Superior temporal gyrus (tissue), 1 donor: ENCODE measurements around the gene APLN.
A peak's percentile ranks its signal among the peaks of the same experiment; 100 is the strongest.

Source experiments
- DNase-seq: peaks from one replicate; pipeline ENCODE4 v3.0.0-alpha.2; 2016; ENCODE audit errors: extremely low spot score

The APLN gene

GRCh38 chrX:129641469-129641868 lies 13.3 kb downstream of the APLN start:
- DNase-seq, result no peak

GRCh38 chrX:129640737-129641136 lies 14.0 kb downstream of the APLN start:
- DNase-seq, result no peak

DNA sequence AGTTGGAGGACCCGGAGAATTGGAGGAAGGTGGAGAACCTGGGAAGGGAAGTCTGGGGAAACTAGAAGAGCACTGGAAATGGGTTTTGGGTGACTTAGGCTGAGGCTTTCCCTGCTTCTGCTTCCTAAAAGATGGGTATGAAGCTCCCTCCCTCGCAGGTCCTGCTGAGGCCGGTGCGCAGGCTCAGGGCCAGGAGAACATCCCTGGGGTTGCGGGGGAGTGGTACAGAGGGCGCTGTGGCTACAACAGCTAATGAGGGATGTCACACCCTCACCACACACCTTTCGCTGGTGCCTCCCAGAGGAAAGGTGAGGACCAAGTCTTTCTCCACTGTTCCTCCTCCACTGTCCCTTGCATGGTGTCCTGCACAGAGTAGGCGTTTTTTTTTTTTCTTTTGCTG lies 15.8 kb downstream of the APLN start:
- no peak for DNase-seq

GRCh38 chrX:129637217-129638109 lies 17.3 kb downstream of the APLN start:
- peak; percentile 87 for DNase-seq

DNA sequence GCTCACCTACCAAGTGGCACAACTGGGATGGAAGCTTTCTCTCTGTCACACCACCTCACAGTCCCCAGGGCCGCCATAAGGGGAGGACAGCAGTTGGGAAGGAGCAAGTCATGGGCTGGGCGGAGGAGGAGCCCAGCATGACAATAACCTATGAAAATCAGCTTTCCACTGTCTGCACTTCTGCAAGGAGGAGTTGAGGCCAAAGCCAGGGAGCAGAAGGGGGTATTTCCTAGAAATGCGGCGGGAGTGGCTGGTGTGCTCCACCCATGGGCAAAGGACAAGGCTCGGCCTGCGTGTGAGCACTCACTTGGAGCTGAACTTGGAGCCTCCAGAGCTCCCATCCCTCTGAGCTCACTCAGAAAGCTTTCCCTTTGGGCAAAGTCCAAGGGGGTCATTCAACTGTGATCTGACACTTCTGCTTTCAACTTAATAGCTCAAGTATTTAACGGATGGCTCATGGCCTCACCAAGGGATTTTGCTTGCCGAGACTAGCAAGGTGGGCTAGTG lies 18.5 kb downstream of the APLN start:
- no peak for DNase-seq

DNA sequence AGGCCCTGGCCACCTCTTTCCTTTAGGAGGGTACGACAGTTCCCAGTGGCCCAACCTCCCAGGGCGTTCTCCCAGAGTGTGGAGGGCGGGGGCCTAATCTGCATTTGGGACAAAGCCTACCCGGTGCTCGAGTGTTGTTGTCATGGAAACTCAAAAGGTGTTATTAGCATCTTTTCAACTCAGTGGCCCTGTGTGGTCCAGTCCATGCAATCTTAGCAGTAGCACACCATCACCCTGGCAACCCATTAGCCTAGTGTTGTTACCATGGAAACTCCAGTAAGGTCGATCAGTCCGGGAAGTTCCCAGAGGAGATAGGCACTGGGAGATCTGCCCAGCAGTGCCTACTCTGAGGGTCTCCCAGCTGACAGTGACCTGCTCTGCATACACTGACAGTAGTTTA lies 20.2 kb downstream of the APLN start:
- peak; percentile 22 for DNase-seq

GRCh38 chrX:129632443-129632842 lies 22.3 kb downstream of the APLN start:
- DNase-seq, result no peak

- no peak for DNase-seq
Measured at GRCh38 chrX:129631849-129632248, 22.9 kb downstream of the APLN start.

GRCh38 chrX:129629837-129630236 lies 24.9 kb downstream of the APLN start:
- no peak for DNase-seq

- no peak for DNase-seq
Measured at GRCh38 chrX:129626026-129626425, 28.7 kb downstream of the APLN start.

DNA sequence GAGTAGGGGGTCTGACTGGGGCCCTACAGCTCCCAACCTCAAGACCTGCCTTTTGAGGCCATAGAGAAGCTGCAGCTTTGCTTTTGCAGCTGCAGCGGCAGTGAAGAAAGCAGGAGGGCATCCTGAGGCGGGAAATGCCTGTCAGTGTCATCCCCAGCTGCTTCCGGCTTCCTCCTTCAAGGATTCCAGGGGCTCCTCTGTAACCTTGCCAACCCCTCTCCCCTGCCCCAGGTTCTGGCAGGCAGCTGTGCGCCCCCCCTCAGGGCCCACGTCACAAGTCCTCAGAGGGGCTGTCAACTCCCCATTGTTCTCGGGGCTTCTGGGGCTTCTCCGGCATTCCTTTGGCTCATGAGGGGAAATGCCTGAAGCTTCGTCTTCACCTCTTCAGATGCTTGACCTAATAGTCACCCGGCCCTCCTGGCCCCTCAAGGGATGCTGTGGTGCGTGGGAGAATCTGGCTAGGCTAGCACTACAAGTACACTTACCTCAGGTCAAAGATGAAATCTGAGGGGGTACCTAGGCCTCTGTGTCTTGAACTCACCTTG lies 31.9 kb downstream of the APLN start:
- DNase-seq, result no peak

DNA sequence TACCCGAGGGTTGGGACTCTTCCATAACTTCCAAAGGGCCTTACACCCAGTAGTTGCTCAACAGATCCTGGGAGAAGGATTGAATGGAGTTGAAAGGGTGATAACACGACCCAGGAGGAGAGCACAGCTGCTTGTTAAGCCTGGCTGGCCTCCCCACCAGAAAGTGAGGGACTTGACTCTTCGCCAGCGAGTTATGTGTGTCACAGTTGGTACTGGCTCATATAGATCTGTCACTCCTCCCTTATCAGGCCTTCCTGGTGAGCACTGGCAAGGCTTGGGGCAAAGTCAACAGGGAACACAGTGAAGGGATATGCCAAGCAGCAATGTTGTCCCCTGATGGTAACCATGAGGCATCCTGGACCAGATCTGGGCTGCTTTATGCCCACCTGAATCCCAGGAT lies 35.8 kb downstream of the APLN start:
- no peak for DNase-seq

GRCh38 chrX:129617420-129617819 lies 37.3 kb downstream of the APLN start:
- DNase-seq, result no peak

DNA sequence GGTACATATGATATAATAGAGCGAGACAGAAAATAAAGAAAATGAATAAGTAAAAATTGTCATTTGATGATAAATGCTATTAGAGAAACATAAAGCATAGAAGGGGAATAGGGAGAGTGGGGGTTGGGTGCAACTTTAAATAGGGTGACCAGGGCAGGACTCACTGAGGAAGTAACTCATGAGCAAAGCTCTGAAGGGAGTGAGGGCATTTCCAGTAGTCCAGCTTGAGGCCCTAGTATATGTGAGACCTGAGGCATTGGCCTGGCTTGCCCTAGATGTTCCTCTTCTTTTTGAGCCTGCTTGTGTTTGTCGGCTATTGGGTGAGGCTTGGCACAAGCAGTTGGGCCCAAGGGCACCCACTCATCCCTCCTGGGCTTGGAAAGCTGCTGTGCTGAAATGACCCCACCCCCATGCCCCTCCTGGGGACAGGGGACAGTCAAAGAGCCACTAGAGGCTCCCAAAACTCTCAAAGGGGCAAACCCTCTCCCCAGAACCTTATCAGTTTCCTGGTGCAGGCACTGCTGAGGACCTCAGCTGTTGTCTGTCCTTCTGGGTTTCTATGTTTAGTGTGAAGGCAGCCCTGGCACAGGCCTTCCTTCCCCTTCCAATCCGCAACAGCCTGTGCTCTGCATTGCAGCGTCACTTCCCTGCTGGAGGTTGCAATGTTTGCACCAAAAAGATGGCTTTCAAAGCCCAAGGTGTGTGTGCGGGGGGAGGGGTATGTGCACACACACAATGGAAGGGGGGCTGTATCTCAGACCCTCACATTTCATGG lies 40.1 kb downstream of the APLN start:
- DNase-seq, result no peak

DNA sequence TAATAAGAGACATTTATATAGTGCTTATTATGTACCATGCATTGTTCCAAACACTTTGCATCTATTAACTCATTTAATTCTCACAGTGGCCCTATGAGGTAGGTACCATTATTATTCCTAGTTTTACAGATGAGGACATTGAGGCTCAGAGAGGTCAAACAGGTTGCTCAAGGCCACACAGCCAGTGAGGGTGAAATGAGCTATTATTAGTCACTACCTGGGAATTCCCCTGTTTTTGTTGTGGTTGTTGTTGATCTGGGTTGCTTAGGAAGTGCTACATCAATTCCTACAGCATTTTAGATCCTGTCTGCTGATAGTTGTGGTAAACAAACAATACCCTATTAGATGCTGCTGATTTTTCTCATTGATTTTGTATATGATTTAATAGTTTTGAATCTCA lies 41.2 kb downstream of the APLN start:
- DNase-seq, result no peak

DNA sequence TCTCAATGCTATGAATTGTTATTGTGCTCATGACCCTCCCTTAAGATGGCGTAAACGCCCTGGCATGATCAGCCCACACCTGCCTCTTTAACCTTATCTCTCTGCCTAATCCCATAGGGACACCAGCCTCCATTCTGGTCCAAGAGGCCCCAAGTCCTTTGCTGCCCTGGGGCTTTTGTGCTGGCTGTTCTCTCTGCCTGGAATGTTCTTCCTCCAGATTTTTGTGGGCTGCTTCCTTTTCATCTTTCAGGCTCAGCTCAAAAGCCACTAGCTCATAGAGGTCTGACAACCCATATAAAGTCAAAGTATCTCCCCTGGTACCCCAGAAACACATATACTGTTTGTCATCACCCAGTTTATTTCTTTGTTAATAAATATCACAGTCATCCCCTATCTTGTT lies 42.4 kb downstream of the APLN start:
- no peak for DNase-seq

DNA sequence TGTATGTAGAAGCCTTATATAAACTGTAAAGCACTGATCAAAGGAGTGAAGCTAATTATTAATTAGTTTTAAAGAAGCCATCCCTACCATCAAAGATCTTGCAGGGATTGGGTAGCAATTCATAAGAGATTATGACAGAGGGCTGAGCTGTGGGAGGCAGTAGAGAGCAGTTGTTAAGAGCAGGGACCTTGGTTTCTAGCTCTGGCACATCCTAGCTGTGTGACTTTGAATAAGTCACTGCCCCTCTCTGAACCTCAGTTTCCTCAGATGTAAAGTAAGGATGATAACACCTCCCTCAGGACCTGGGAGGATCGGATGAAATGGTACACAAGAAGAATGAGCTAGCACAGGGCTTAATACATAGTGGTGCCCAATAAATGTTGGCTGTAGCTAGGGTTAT lies 45.4 kb downstream of the APLN start:
- DNase-seq, result no peak

DNA sequence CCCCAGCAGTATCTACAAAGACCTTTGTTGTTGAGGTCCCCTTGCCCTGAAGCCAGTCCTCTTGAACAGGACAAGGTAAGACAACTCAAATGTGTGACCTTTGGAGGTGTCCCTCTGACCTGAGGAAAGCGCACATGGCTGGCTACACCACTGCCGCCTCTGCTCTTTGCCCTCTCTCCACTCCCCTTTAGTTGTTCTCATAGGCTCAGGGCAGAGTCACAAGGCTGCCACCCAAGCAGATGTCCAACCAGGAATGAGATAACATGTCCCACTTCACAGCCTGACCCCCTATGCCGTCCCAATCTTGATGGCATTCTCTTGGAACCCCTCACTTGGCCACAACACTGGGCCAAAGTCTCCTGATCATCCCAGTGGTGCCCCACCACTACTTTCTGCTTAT lies 46.3 kb downstream of the APLN start:
- DNase-seq, result no peak

- DNase-seq, result peak; percentile 78
Measured at GRCh38 chrX:129606918-129607317, 47.8 kb downstream of the APLN start.

DNA sequence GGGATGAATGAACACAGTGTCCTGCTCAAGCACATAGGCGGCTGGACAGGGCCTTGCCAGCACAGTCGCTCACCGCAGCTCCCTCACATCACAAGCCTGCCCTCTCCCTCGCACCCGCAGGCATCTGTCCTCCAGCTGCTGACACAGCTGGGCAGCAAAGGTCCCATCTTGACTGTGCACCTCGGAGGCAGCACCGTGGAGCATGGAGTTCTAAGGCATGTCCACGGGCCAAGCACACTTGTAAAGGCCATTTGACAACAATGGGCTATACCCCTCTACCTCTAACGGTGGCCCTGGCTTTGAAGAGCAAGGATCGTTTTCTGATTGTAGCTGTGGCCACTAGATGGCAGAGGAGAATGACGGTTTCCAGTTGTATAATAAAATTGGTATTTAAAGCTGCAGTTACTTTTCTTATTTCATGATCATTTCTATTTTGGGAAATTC lies 53.8 kb downstream of the APLN start:
- DNase-seq, result peak; percentile 77

DNA sequence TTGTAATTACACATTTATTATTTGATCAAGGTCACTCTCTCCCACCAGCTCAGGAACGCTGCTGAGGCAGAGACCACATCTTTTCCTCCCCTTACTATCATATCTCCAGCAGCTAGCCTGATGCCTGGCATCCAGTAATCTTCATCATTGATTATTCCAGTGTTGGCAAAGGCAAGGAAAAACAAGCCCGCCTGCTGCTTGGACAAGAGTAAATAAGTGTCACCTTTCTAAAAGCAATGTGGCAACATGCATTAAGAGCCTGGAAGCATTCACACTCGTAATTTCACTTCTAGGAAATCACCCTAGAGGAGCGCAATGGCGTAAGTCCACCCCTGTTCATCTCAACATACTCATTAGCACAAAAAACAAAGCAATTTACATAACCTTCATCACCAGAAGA lies 54.8 kb downstream of the APLN start:
- no peak for DNase-seq

DNA sequence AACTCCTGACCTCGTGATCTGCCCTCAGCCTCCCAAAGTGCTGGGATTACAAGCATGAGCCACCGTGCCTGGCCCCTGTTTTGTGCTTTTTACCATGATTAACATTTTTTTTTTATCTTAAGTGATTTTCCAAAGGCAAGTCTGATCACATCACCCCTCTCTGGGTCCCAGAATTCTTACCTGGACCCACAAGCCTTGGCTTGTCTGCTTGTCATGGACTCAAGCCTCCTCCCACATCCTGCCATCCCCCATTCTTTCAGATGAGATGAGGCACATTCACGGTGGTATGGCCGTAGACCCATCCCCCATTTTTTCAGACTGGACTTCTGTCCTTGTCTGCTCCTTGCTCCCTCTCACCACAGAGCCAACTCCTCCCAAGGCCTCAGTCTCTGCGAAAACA lies 55.3 kb downstream of the APLN start:
- DNase-seq, result no peak

- no peak for DNase-seq
Measured at GRCh38 chrX:129597905-129598304, 56.9 kb downstream of the APLN start.
